ENCODE data around the gene UNC5B. TPM values are rescaled to one million over a fixed set of nuclear protein-coding genes. Genes with fewer than 3 reads are reported as not detected.

The UNC5B gene
- polyA plus RNA-seq, 1 experiment, result 8.1 TPM

DNA sequence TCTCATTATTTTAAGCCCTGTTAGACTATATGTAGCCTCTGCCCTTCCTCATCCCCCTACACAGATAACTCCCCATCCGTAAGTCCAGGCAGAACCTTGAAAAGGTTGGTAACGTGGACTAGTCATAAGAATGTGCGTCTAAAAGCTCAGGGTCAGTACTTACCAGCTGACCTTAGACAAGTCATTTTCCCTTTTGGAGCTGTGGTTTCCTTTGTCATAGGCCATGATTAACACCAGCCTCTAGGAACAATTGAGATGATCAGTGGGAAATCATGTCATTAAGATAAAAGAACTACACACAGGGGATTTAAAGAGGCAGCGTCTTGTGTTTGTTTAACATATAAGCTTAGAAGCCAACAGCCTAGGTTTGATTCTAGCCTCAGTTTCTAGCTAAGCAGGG is 6.9 kb upstream of the UNC5B start:
- no peaks in the 10 kb centered on the region for H3K9me3 ChIP-seq (ENCODE audit: control insufficient read depth, insufficient read depth, low read length)
- no peak overlapping the region for H3K4me3 ChIP-seq (ENCODE audit: low read depth, low read length)
- ChIA-PET CTCF (interaction anchor here (0.5 to 3.7 kb wide), 5 partner anchors 65 to 303 kb away, joined by 5 to 27 read pairs (median 8); partner anchors contain the start of gene SLC29A3), POLR2A (no interaction called here)
- no peak for TF ChIP-seq CTCF (IDR thresholded peaks at IDR 0.05; ENCODE audit: low read depth, low read length)
- peaks cover 30% of the 10 kb centered on the region for H3K27me3 ChIP-seq (ENCODE audit: control insufficient read depth, insufficient read depth, low read length)
- no peak for DNase-seq (ENCODE audit: low read depth, low spot score)
- no peak overlapping the region for H3K27ac ChIP-seq (ENCODE audit: low read depth, low read length)

DNA sequence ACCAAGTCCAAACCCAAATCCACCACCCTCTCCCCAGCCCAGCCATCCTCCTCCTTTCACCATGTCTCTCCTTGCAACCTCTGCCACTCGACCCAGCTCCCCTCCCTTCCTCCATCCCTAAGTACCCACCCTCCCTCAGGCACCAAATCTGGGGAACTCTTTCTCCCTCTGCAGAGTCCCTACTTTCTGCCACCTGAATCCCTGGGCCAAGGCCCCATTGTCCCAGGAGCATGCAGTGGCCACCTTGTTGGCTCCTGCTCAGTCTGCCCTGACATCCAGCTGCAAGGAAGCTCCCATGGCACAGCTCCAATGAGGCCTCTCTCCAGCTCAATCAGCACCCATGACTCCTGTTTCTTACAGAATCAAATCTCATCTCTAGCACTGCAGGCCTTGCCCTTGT is 5.5 kb upstream of the UNC5B start:
- Histone ChIP-seq H3K9me3 (ENCODE audit: control insufficient read depth, insufficient read depth, low read length) (no peaks in the 10 kb centered on the region), H3K27ac (ENCODE audit: low read depth, low read length) (no peak overlapping the region), H3K4me3 (ENCODE audit: low read depth, low read length) (no peak overlapping the region), H3K27me3 (ENCODE audit: control insufficient read depth, insufficient read depth, low read length) (peaks cover 43% of the 10 kb centered on the region)
- POLR2A ChIA-PET, result interaction anchor here (0.6 kb wide), 1 partner anchor 420 kb away, joined by 3 read pairs; no protein-coding TSS in a partner anchor
- CTCF ChIA-PET, result interaction anchor here (1.0 to 3.7 kb wide), 3 partner anchors 79 to 304 kb away, joined by 3 to 27 read pairs (median 3); no protein-coding TSS in a partner anchor
- no peak for TF ChIP-seq CTCF (IDR thresholded peaks at IDR 0.05; ENCODE audit: low read depth, low read length)
- DNase-seq (ENCODE audit: low read depth, low spot score), result no peak

GRCh38 chr10:71207578-71207977 is 4.8 kb upstream of the UNC5B start:
- H3K27ac ChIP-seq (ENCODE audit: low read depth, low read length), result no peak overlapping the region
- CTCF ChIA-PET, result interaction anchor here (0.7 to 3.7 kb wide), 3 partner anchors 283 to 305 kb away, joined by 3 to 27 read pairs (median 3); no protein-coding TSS in a partner anchor
- DNase-seq (ENCODE audit: low read depth, low spot score), result no peak
- TF ChIP-seq CTCF (IDR thresholded peaks at IDR 0.05; ENCODE audit: low read depth, low read length), result no peak
- POLR2A ChIA-PET, result no interaction called here
- H3K4me3 ChIP-seq (ENCODE audit: low read depth, low read length), result no peak overlapping the region
- no peaks in the 10 kb centered on the region for H3K9me3 ChIP-seq (ENCODE audit: control insufficient read depth, insufficient read depth, low read length)
- peaks cover 43% of the 10 kb centered on the region for H3K27me3 ChIP-seq (ENCODE audit: control insufficient read depth, insufficient read depth, low read length)

DNA sequence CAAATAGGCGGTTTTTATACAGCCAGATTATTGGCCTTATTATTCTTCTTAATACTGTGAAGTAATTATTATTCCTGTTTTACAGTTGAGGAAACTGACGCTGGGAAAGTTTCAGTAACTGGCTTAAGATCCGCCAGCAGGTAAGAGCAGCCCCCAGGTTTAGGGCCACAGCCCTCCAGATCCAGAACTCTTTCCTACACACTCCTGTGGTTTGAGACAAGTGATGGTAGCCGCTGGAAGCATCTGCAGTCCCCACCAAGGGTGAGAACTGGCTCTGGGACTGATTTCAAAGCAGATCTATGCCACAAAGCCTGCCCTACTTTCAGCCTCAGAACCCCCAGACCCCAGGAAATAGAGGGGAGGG is 3.0 kb upstream of the UNC5B start:
- CTCF ChIA-PET, result interaction anchor here (0.9 to 1.6 kb wide), 16 partner anchors 12 to 307 kb away, joined by 3 to 13 read pairs (median 4); no protein-coding TSS in a partner anchor
- peaks cover 35% of the 10 kb centered on the region for H3K27me3 ChIP-seq (ENCODE audit: control insufficient read depth, insufficient read depth, low read length)

More for the DNA sequence above, 3.0 kb upstream of the UNC5B start:
- no peak for TF ChIP-seq CTCF (IDR thresholded peaks at IDR 0.05; ENCODE audit: low read depth, low read length)
- Histone ChIP-seq H3K9me3 (ENCODE audit: control insufficient read depth, insufficient read depth, low read length) (no peaks in the 10 kb centered on the region; the same call in 1 of the 2 replicates), H3K27ac (ENCODE audit: low read depth, low read length) (no peak overlapping the region), H3K4me3 (ENCODE audit: low read depth, low read length) (no peak overlapping the region)
- POLR2A ChIA-PET, result no interaction called here
- no peak for DNase-seq (ENCODE audit: low read depth, low spot score)
